Measurements from ENCODE around the gene TNFSF13B. TPM values are rescaled to one million over a fixed set of nuclear protein-coding genes. Genes with fewer than 3 reads are reported as not detected.
A peak's percentile ranks its signal among the peaks of the same experiment; 100 is the strongest.
"Not testable (repeated sequence)": the region's sequence is repeated elsewhere in the genome, so short reads cannot be mapped to it uniquely, and the experiment has no call there.

TNFSF13B gene
- total and polyA plus RNA-seq, 2 donors = 7.4 to 12.2 TPM

DNA sequence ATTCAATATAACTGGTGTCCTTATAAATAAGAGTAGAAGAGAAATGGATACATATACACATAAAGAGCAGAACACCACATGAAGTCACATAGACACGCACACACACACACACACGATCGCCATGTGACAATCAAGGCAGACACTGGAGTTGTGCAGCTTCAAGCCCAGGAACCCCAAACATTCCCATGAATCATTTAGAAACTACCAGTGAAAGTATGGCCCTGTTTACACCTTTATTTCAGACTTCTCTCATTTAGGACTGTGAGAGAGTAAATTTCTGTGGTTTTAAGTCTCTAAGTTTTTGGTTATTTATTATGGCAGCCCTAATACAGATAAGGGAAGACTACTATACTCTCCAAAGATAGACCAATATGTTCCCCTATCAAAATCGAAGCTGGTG lies 20.4 kb upstream of the TNFSF13B start:
- H3K36me3 ChIP-seq (ENCODE audit: control insufficient read depth in 2 of 2, insufficient read depth in 2 of 2, low read length in 1 of 2) = no peaks in the 10 kb centered on the region
- H3K9me3 ChIP-seq (ENCODE audit: control insufficient read depth in 2 of 2, insufficient read depth in 1 of 2, low read length in 1 of 2) = no peaks in the 10 kb centered on the region
- no peak overlapping the region for H3K4me3 ChIP-seq (ENCODE audit: low read length in 2 of 2)
- DNase-seq (ENCODE audit: low read depth in 6 of 9, low spot score in 9 of 9) = no peak
- H3K27ac ChIP-seq (ENCODE audit: low read depth in 1 of 2, low read length in 1 of 2) = no peak overlapping the region
- 73% methylated on average over 4 of the region's 4 CpGs for WGBS
- H3K27me3 ChIP-seq (ENCODE audit: control insufficient read depth in 2 of 2, insufficient read depth in 1 of 2, low read length in 1 of 2) = no peaks in the 10 kb centered on the region
- H3K4me1 ChIP-seq (ENCODE audit: control insufficient read depth in 2 of 2, insufficient read depth in 2 of 2, low read length in 2 of 2) = no peaks in the 10 kb centered on the region

DNA sequence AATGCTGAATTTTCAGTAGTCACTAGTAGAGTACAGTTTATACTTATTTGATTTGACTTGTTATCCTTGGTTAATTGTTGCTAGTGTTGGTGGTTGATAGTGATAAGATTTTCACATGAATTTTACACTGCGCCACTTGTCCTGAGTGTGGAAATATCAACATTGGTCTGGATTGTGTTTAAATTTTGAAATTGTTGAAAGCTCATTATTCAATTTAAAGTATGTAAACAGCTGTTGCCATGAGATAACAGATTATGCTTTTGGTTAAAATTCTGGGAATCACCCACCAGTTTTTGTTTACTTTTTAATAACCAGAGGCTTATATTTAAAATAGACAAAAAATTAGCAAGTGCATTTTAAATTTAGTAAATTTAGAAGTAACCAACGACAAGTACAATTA lies 12.3 kb upstream of the TNFSF13B start:
- no peak overlapping the region for H3K27ac ChIP-seq (ENCODE audit: low read depth in 1 of 2, low read length in 1 of 2)
- H3K27me3 ChIP-seq (ENCODE audit: control insufficient read depth in 2 of 2, insufficient read depth in 1 of 2, low read length in 1 of 2) = no peaks in the 10 kb centered on the region
- no peaks in the 10 kb centered on the region for H3K4me1 ChIP-seq (ENCODE audit: control insufficient read depth in 2 of 2, insufficient read depth in 2 of 2, low read length in 2 of 2)
- no peaks in the 10 kb centered on the region for H3K9me3 ChIP-seq (ENCODE audit: control insufficient read depth in 2 of 2, insufficient read depth in 1 of 2, low read length in 1 of 2)
- no peak overlapping the region for H3K4me3 ChIP-seq (ENCODE audit: low read length in 2 of 2)
- H3K36me3 ChIP-seq (ENCODE audit: control insufficient read depth in 2 of 2, insufficient read depth in 2 of 2, low read length in 1 of 2) = no peaks in the 10 kb centered on the region
- 96% methylated on average over 2 of the region's 2 CpGs for WGBS
- no peak for DNase-seq (ENCODE audit: low read depth in 6 of 9, low spot score in 9 of 9)

DNA sequence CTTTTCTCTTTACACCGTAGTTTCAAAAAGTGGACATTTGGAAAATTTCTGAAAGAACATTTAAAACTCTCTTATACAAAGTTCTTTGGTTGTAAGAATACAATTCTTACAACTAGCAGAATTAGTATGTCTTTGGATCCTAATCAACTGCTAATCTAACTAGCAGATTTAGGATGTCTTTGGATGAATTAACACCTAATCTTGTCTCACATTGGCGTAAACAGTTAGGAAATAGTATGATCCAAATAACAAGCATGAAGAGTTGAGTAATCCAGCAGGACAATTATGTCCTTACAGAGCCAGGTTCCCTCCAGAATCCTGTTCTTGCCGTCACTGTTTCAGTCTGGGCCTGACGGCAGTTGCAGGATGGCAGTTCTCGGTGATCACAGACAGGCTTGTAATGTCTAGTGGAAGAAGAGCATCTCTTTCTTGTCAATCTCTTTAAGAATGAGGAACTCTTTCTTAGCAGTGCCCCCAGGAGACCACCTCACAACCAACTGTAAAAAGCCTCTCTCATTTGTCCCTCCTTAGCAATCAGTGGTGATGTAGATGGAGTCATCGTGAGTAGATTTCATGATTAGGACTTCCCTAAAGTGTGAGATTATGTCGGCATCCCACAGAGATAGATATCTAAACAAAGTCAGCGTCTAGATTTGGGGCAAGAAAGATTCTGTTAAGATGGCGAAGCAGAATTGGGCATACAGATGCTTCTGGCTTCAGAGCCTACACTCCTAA lies 5.7 kb upstream of the TNFSF13B start:
- DNase-seq (ENCODE audit: low read depth in 6 of 9, low spot score in 9 of 9) = no peak
- Histone ChIP-seq H3K4me3 (ENCODE audit: low read length in 2 of 2) (no peak overlapping the region), H3K36me3 (ENCODE audit: control insufficient read depth in 2 of 2, insufficient read depth in 2 of 2, low read length in 1 of 2) (no peaks in the 10 kb centered on the region), H3K27me3 (ENCODE audit: control insufficient read depth in 2 of 2, insufficient read depth in 1 of 2, low read length in 1 of 2) (no peaks in the 10 kb centered on the region), H3K4me1 (ENCODE audit: control insufficient read depth in 2 of 2, insufficient read depth in 2 of 2, low read length in 2 of 2) (no peaks in the 10 kb centered on the region), H3K27ac (ENCODE audit: low read depth in 1 of 2, low read length in 1 of 2) (no peak overlapping the region), H3K9me3 (ENCODE audit: control insufficient read depth in 2 of 2, insufficient read depth in 1 of 2, low read length in 1 of 2) (no peaks in the 10 kb centered on the region)
- WGBS = 97% methylated on average over 9 of the region's 9 CpGs

DNA sequence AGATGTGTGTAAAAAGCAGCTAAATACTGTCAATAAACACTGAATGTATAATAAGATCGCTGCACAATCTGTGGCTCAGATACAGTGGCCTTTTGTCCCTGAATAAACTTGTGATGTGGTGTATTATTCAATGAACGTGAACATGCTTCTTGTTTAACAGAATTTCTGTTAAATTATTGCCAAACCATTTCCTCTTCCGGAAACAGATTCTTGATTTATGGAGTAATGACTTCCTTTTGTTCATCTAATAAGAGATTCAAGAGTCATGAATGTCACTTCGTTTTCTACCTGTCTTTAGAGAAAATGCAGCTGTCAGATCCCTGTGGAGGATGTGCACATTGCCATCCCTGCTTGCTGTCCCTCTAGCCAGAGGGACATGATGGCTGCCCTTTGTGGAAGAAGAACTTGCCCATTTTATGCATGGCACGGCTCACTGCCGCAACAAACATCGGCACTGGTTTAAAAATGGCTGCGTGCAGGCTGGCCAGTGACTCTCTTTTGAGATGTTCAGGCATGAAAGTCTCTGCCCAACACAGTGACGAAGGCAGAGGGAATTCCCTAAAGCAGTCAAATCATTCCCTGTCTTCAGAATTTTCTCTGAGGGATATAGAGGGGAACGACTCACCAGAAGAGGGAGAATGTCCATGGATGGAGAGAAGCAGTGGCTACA lies 3.1 kb upstream of the TNFSF13B start:
- no peaks in the 10 kb centered on the region for H3K27me3 ChIP-seq (ENCODE audit: control insufficient read depth in 2 of 2, insufficient read depth in 1 of 2, low read length in 1 of 2)
- 23% methylated on average over 10 of the region's 10 CpGs for WGBS
- H3K4me1 ChIP-seq (ENCODE audit: control insufficient read depth in 2 of 2, insufficient read depth in 2 of 2, low read length in 2 of 2) = peaks cover 10% of the 10 kb centered on the region in 2 donors
- H3K36me3 ChIP-seq (ENCODE audit: control insufficient read depth in 2 of 2, insufficient read depth in 2 of 2, low read length in 1 of 2) = no peaks in the 10 kb centered on the region
- no peaks in the 10 kb centered on the region for H3K9me3 ChIP-seq (ENCODE audit: control insufficient read depth in 2 of 2, insufficient read depth in 1 of 2, low read length in 1 of 2)
- DNase-seq (ENCODE audit: low read depth in 6 of 9, low spot score in 9 of 9) = no peak
- no peak overlapping the region for H3K4me3 ChIP-seq (ENCODE audit: low read length in 2 of 2)
- H3K27ac ChIP-seq (ENCODE audit: low read depth in 1 of 2, low read length in 1 of 2) = no peak overlapping the region

DNA sequence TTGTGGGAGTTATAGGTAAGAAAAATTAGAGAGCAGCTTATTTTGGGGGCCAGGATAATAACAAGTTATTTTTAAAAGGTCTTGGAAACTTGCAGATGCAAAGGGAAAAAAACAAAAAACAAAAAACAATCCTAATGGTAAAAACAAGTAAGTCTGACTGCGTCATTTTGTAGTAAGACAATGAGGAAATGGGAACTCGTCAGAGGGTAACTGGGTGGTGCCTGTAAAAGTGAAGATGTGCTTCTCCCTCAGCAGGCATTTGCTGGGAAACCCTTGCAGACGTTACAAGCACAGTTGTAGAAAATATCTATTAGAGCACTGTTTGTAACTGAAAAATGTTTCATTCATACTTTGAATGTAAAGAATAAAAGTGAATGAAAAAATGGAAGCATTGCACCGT lies 2.2 kb upstream of the TNFSF13B start:
- no peak for DNase-seq (ENCODE audit: low read depth in 6 of 9, low spot score in 9 of 9)
- no peak overlapping the region for H3K27ac ChIP-seq (ENCODE audit: low read depth in 1 of 2, low read length in 1 of 2)
- no peaks in the 10 kb centered on the region for H3K9me3 ChIP-seq (ENCODE audit: control insufficient read depth in 2 of 2, insufficient read depth in 1 of 2, low read length in 1 of 2)

DNA sequence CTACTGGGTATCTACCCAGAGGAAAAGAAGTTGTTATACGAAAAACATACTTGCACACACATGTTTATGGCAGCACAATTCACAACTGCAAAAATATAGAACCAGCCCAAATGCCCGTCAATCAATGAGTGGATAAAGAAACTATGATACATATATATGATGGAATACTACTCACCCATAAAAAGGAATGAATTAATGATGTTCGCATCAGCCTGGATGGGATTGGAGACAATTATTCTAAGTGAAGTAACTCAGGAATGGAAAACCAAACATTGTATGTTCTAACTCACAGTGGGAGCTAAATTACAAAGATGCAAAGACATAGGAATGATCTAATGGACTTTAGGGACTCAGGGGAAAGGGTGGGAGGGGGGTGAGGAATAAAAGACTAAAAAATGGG lies 1.7 kb upstream of the TNFSF13B start:
- peaks cover 10% of the 10 kb centered on the region in 2 donors for H3K4me1 ChIP-seq (ENCODE audit: control insufficient read depth in 2 of 2, insufficient read depth in 2 of 2, low read length in 2 of 2)
- H3K4me3 ChIP-seq (ENCODE audit: low read length in 2 of 2); DNase-seq (ENCODE audit: low read depth in 6 of 9, low spot score in 9 of 9); H3K27me3 ChIP-seq (ENCODE audit: control insufficient read depth in 2 of 2, insufficient read depth in 1 of 2, low read length in 1 of 2); H3K9me3 ChIP-seq (ENCODE audit: control insufficient read depth in 2 of 2, insufficient read depth in 1 of 2, low read length in 1 of 2); H3K36me3 ChIP-seq (ENCODE audit: control insufficient read depth in 2 of 2, insufficient read depth in 2 of 2, low read length in 1 of 2); H3K27ac ChIP-seq (ENCODE audit: low read depth in 1 of 2, low read length in 1 of 2): not testable (repeated sequence)
- 97% methylated on average over 3 of the region's 3 CpGs for WGBS

More for the DNA sequence above, 2.2 kb upstream of the TNFSF13B start:
- Histone ChIP-seq H3K4me1 (ENCODE audit: control insufficient read depth in 2 of 2, insufficient read depth in 2 of 2, low read length in 2 of 2) (peaks cover 10% of the 10 kb centered on the region in 2 donors), H3K4me3 (ENCODE audit: low read length in 2 of 2) (no peak overlapping the region), H3K27me3 (ENCODE audit: control insufficient read depth in 2 of 2, insufficient read depth in 1 of 2, low read length in 1 of 2) (no peaks in the 10 kb centered on the region), H3K36me3 (ENCODE audit: control insufficient read depth in 2 of 2, insufficient read depth in 2 of 2, low read length in 1 of 2) (no peaks in the 10 kb centered on the region)
- 87% methylated on average over 4 of the region's 4 CpGs for WGBS

DNA sequence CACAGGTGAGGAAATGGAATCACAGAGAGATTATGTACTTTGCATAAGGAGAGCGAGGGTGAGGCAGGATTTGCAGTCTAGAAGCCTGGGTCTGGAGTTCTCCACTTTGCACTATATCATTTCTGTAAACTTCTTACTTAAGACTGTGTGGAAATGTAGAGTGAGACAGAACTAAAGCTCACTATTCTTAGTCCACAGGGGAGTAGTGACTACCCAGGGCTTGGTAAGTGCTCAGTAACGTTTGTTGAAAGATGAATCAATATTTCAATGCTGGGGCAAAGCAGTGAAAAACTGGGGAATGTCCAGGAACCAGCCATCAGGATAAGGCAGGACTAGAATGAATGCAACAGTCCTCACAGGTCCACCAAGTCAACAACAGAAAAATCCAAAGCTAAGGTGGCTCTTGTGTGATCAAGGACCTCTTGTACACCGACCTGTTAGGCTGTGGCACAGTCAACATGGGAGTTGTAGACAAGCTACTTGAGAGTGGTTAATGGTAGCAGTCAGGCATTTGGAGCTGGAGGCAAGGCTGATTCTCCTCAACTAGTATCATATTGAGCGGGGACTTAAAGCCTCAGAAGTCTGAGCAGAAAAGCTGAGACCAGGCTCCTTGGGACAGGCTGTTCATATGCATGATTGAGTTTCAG lies 929 bp upstream of the TNFSF13B start:
- Histone ChIP-seq H3K27me3 (ENCODE audit: control insufficient read depth in 2 of 2, insufficient read depth in 1 of 2, low read length in 1 of 2) (no peaks in the 10 kb centered on the region), H3K27ac (ENCODE audit: low read depth in 1 of 2, low read length in 1 of 2) (peak overlapping the region; percentile 36 to 54), H3K9me3 (ENCODE audit: control insufficient read depth in 2 of 2, insufficient read depth in 1 of 2, low read length in 1 of 2) (no peaks in the 10 kb centered on the region), H3K4me1 (ENCODE audit: control insufficient read depth in 2 of 2, insufficient read depth in 2 of 2, low read length in 2 of 2) (peaks cover 10% of the 10 kb centered on the region in 2 donors), H3K4me3 (ENCODE audit: low read length in 2 of 2) (no peak overlapping the region), H3K36me3 (ENCODE audit: control insufficient read depth in 2 of 2, insufficient read depth in 2 of 2, low read length in 1 of 2) (no peaks in the 10 kb centered on the region)
- WGBS = 80% methylated on average over 4 of the region's 4 CpGs
- DNase-seq (ENCODE audit: low read depth in 6 of 9, low spot score in 9 of 9) = no peak

DNA sequence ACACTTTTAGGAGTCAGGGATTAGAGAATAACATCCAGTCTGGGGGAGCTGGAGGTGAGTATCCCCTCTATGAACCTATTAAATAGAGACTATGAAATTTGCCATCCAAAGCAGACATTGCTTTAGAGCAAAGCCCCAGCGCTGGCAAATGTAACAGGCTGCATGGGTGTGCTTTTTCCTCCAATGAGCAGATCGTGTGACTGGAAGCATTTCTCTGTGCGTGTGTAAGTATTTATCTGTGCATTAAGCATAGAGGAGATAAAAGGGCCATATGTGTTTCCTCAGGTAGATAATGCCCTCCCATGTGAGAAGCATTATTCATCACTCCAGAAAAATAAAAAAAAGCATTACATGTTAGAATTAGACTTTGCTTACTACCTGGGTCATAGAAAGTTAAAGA lies 924 bp downstream of the TNFSF13B start:
- H3K27ac ChIP-seq (ENCODE audit: low read depth in 1 of 2, low read length in 1 of 2) = peak overlapping the region in 1 of 2 donors; percentile 73
- no peaks in the 10 kb centered on the region for H3K36me3 ChIP-seq (ENCODE audit: control insufficient read depth in 2 of 2, insufficient read depth in 2 of 2, low read length in 1 of 2)
- WGBS = 5% methylated on average over 3 of the region's 3 CpGs
- H3K27me3 ChIP-seq (ENCODE audit: control insufficient read depth in 2 of 2, insufficient read depth in 1 of 2, low read length in 1 of 2) = no peaks in the 10 kb centered on the region
- H3K4me3 ChIP-seq (ENCODE audit: low read length in 2 of 2) = peak overlapping the region; percentile 43 to 49
- H3K9me3 ChIP-seq (ENCODE audit: control insufficient read depth in 2 of 2, insufficient read depth in 1 of 2, low read length in 1 of 2) = no peaks in the 10 kb centered on the region
- peak in 2 of 9 donors; percentile 3 to 37 for DNase-seq (ENCODE audit: low read depth in 6 of 9, low spot score in 9 of 9)
- H3K4me1 ChIP-seq (ENCODE audit: control insufficient read depth in 2 of 2, insufficient read depth in 2 of 2, low read length in 2 of 2) = peaks cover 10% of the 10 kb centered on the region in 2 donors

DNA sequence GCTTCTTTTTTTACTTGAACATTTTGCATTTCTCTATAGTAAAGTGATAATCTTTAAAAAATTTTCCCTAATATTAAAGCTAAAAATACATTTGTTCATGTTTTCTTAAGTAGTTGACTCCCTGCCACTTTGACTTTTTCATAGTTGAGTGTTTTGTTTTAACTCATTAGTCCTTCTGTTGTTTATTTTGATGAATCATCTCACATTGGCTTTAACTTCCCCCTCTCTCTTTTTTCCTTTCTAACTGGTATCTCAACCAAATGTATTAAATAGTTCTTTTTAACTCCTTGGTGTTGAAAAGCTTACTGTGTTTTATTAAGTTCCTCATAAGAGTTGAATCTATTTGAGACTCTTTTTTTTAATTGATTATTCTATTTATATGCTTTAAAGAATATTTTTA lies 2.8 kb downstream of the TNFSF13B start:
- Histone ChIP-seq H3K27ac (ENCODE audit: low read depth in 1 of 2, low read length in 1 of 2) (no peak overlapping the region), H3K27me3 (ENCODE audit: control insufficient read depth in 2 of 2, insufficient read depth in 1 of 2, low read length in 1 of 2) (no peaks in the 10 kb centered on the region), H3K4me3 (ENCODE audit: low read length in 2 of 2) (no peak overlapping the region), H3K36me3 (ENCODE audit: control insufficient read depth in 2 of 2, insufficient read depth in 2 of 2, low read length in 1 of 2) (no peaks in the 10 kb centered on the region), H3K9me3 (ENCODE audit: control insufficient read depth in 2 of 2, insufficient read depth in 1 of 2, low read length in 1 of 2) (no peaks in the 10 kb centered on the region), H3K4me1 (ENCODE audit: control insufficient read depth in 2 of 2, insufficient read depth in 2 of 2, low read length in 2 of 2) (peaks cover 10% of the 10 kb centered on the region in 2 donors)
- DNase-seq (ENCODE audit: low read depth in 6 of 9, low spot score in 9 of 9) = no peak
